HepG2 (cell line): Measurements from ENCODE around the gene RNF13. TPM values are rescaled to one million over a fixed set of nuclear protein-coding genes. Genes with fewer than 3 reads are reported as not detected.

Experiments used
- ATAC-seq: fragments of 200-7000 bp; cut with Tn5 transposase; 3 replicates; pipeline ENCODE4 v1.9.1; 2020; ENCODE audit warnings: mild to moderate bottlenecking, moderate library complexity
- BruUV-seq: library from RNA; stranded (reverse); fragments of 400-500 nt; replicated peaks from 2 replicates; lab custom pipeline; 2021; lab: Mats Ljungman, UMichigan
- CTCF ChIA-PET: fragments of 300-600 bp; formaldehyde crosslinking; extraction: SDS; loops from one replicate; lab custom pipeline; 2021; ENCODE audit warnings: low total read pairs, inconsistent platforms, low intra/inter-chr PET ratio; lab: Yijun Ruan, JAX
- POLR2A ChIA-PET: fragments of 350-600 bp; sonication (Branson Sonifier 250); formaldehyde crosslinking; loops from one replicate; lab custom pipeline; 2020; ENCODE audit warnings: antibody characterized with exemption, inconsistent platforms; lab: Yijun Ruan, JAX
- DNase-seq: peaks from one replicate; pipeline ENCODE4 v3.0.0-alpha.2; 2015; ENCODE audit warnings: low spot score
- FAIRE-seq: peaks from 3 replicates; lab custom pipeline; 2011; peaks lifted over from hg19 to GRCh38; lab: Jason Lieb, UNC
- H2AFZ ChIP-seq: one replicate; pipeline ENCODE4 v1.6.1; 2011; ENCODE audit warnings: low read length, inconsistent platforms
- H3K27ac ChIP-seq: fragments of 300-600 bp; 3 replicates; pipeline ENCODE4 v1.8.0; 2011; ENCODE audit warnings: mixed run types, mild to moderate bottlenecking, mixed read lengths, low read length, inconsistent platforms; ENCODE audit not compliant: insufficient read depth; ENCODE audit errors: extremely low read length
- H3K27me3 ChIP-seq, 2 experiments: fragments of 200-600 bp in 1 of 2; 2 replicates in 1 of 2; 3 replicates in 1 of 2; pipeline versions ENCODE4 v1.6.0 to v1.8.0; 2011; ENCODE audit warnings: low read length in 2 of 2, mild to moderate bottlenecking in 2 of 2, moderate library complexity in 2 of 2, inconsistent platforms in 1 of 2; ENCODE audit not compliant: insufficient read depth in 2 of 2, control insufficient read depth in 1 of 2
- H3K36me3 ChIP-seq, 2 experiments: fragments of 200-600 bp in 1 of 2; replicated peaks in 1 of 2; 2 replicates in 1 of 2; 3 replicates in 1 of 2; pipeline versions ENCODE4 v1.5.1 to v1.8.0; 2011; ENCODE audit warnings: low read length in 2 of 2, inconsistent platforms in 1 of 2; ENCODE audit not compliant: insufficient read depth in 2 of 2, control insufficient read depth in 1 of 2
- H3K4me1 ChIP-seq: 2 replicates; pipeline ENCODE4 v1.5.1; 2012; ENCODE audit warnings: low read length, inconsistent platforms; ENCODE audit not compliant: insufficient read depth
- H3K4me2 ChIP-seq: 2 replicates; pipeline ENCODE4 v1.6.0; 2011; ENCODE audit warnings: low read depth, low read length, inconsistent platforms
- H3K4me3 ChIP-seq, 3 experiments: fragments of 200-600 bp in 1 of 3; sonication (generic), shearing (Covaris generic) in 1 of 3; replicated peaks in 1 of 3; 2 replicates each; pipeline ENCODE4 v1.5.1; 2011 to 2016; ENCODE audit warnings: low read length in 3 of 3, inconsistent platforms in 2 of 3, low read depth in 2 of 3, mild to moderate bottlenecking in 2 of 3, control low read depth in 1 of 3, mixed read lengths in 1 of 3; ENCODE audit not compliant: insufficient read depth in 1 of 3
- H3K79me2 ChIP-seq: one replicate; pipeline ENCODE4 v1.6.1; 2011; ENCODE audit warnings: low read length, inconsistent platforms; ENCODE audit not compliant: insufficient read depth
- H3K9ac ChIP-seq: 2 replicates; pipeline ENCODE4 v1.6.0; 2011; ENCODE audit warnings: mild to moderate bottlenecking, low read depth, low read length, inconsistent platforms; ENCODE audit not compliant: insufficient read depth
- H3K9me3 ChIP-seq: 2 replicates; pipeline ENCODE4 v1.5.1; 2012; ENCODE audit warnings: mild to moderate bottlenecking, low read length
- H4K20me1 ChIP-seq: 2 replicates; pipeline ENCODE4 v1.6.0; 2011; ENCODE audit warnings: inconsistent platforms, mild to moderate bottlenecking, low read length, moderate library complexity; ENCODE audit not compliant: insufficient read depth
- CCAR2 ChIP-seq: fragments of 200-400 bp; formaldehyde crosslinking; optimal IDR thresholded peaks from 2 replicates; pipeline ENCODE3; 2018; ENCODE audit warnings: low read depth, mild to moderate bottlenecking, low read length, moderate library complexity
- GTF3A ChIP-seq: sonication (generic); formaldehyde crosslinking; conservative IDR thresholded peaks from 2 replicates; pipeline ENCODE4 v1.4.0; 2020; ENCODE audit warnings: mild to moderate bottlenecking, missing genetic modification reagents
- KDM3A ChIP-seq: IDR thresholded peaks from 2 replicates; pipeline ENCODE4 v1.6.1; 2018; ENCODE audit warnings: low read depth, missing compliant biosample characterization
- MBD4 ChIP-seq: IDR thresholded peaks from 2 replicates; pipeline ENCODE4 v1.6.1; 2012; ENCODE audit warnings: low read length, inconsistent platforms, borderline replicate concordance
- SMAD3 ChIP-seq: sonication (generic); formaldehyde crosslinking; IDR thresholded peaks from 2 replicates; pipeline ENCODE4 v1.4.0; 2020; ENCODE audit warnings: missing genetic modification reagents
- ZC3H4 ChIP-seq: sonication (generic); formaldehyde crosslinking; IDR thresholded peaks from 2 replicates; pipeline ENCODE4 v1.4.0; 2020; ENCODE audit warnings: missing genetic modification reagents, borderline replicate concordance
- ZNF510 ChIP-seq: sonication (generic); formaldehyde crosslinking; IDR thresholded peaks from 2 replicates; pipeline ENCODE4 v1.4.0; 2020; ENCODE audit warnings: low read depth, mild to moderate bottlenecking, missing genetic modification reagents
- ZZZ3 ChIP-seq: sonication (generic); formaldehyde crosslinking; IDR thresholded peaks from 2 replicates; pipeline ENCODE4 v1.4.0; 2020; ENCODE audit warnings: missing genetic modification reagents, mild to moderate bottlenecking, borderline replicate concordance
- WGBS: methylation state at CpG from one replicate; pipeline ENCODE4 v1.1.6; 2017; ENCODE audit warnings: low lambda C conversion rate; 5-methylcytosine and 5-hydroxymethylcytosine counted together
- in situ Hi-C: cut with HindIII; loops from 2 replicates; pipeline ENCODE4 v1.10.0; 2017; ENCODE audit warnings: low pct_unique_long_range_greater_than_20kb; ENCODE audit not compliant: extremely low pct_ligation_motif_present
- intact Hi-C: fragments of 100-400 bp; cut with micrococcal nuclease; formaldehyde crosslinking; loops from one replicate; pipeline ENCODE4 v1.10.0; 2022; ENCODE audit not compliant: unreplicated experiment
- polyA plus RNA-seq, 8 experiments: library from polyadenylated mRNA; depleted of rRNA in 3 of 8; stranded (reverse) in 7 of 8; unstranded in 1 of 8; fragments of >200 nt; fragmentation: Illumina TruSeq in 4 of 8; extraction: Trizol in 4 of 8; gene quantifications; 2 replicates each; pipeline versions ENCODE4 v1.2.1 to v1.2.3, GENCODE V29; 2011 to 2016; ENCODE audit warnings: low read depth in 4 of 8, missing spikeins in 1 of 8, mixed read lengths in 1 of 8; ENCODE audit not compliant: insufficient read depth in 1 of 8
- total RNA-seq, 5 experiments: library from RNA; depleted of rRNA; stranded (reverse); fragments of >200 nt; fragmentation: Illumina TruSeq; extraction: Trizol; gene quantifications; 2 replicates each; pipeline ENCODE4 v1.2.3, GENCODE V29; 2016; ENCODE audit warnings: low read depth in 1 of 5
- TF ChIP-seq, protein P1 (sequence below): sonication (generic); formaldehyde crosslinking; IDR thresholded peaks from 2 replicates; pipeline ENCODE4 v1.9.0; 2021; ENCODE audit warnings: missing genetic modification reagents, borderline replicate concordance
- TF ChIP-seq, protein P2 (sequence below): sonication (generic); formaldehyde crosslinking; IDR thresholded peaks from 2 replicates; pipeline ENCODE4 v1.5.0; 2020; ENCODE audit warnings: mild to moderate bottlenecking, missing genetic modification reagents
- TF ChIP-seq, protein P3 (sequence below): sonication (generic); formaldehyde crosslinking; IDR thresholded peaks from 2 replicates; pipeline ENCODE4 v1.5.1; 2020; ENCODE audit warnings: missing genetic modification reagents, mild to moderate bottlenecking, borderline replicate concordance

Gene RNF13
- total and polyA plus RNA-seq, 2 of the 13 experiments (the other 11 are each of a cell fraction or from before 2014, with no cell fraction given): 39.8 to 46.0 TPM

DNA sequence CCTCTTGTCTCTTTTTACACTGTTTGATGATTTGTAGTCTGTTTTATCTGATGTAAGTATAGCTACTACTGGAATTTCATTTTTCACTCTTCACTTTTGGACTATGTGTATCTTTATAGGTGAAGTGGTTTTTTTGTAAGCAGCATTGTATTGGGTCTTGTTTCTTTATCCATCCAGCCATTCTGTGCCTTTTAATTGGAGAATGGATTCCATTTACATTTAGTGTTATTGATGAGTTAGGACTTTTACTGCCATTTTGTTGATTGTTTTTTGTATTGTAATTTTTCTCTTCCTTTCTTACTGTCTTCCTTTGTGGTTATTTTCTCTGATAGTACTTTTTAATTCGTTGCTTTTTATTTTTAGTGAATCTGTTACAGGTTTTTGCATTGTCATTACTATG lies 54.5 kb downstream of the RNF13 start:
- intact Hi-C loops: no loop called here

More for the DNA sequence above, 54.5 kb downstream of the RNF13 start:
- H3K27me3 ChIP-seq: no peaks in the 10 kb centered on the region
- H3K27ac ChIP-seq: no peak overlapping the region
- H3K4me1 ChIP-seq: no peaks in the 10 kb centered on the region
- FAIRE-seq (no peak), DNase-seq (no peak), ATAC-seq (no peak)
- in situ Hi-C loops: no loop called here
- 88% methylated on average over 1 of the region's 1 CpG for WGBS
- POLR2A ChIA-PET: no interaction called here
- CTCF ChIA-PET: no interaction called here
- no peak overlapping the region for H3K9ac ChIP-seq
- H3K79me2 ChIP-seq: peaks cover 3% of the 10 kb centered on the region
- H3K4me3 ChIP-seq: no peak overlapping the region
- H2AFZ ChIP-seq: no peak overlapping the region
- H3K9me3 ChIP-seq: no peaks in the 10 kb centered on the region; the same call in 1 of the 2 replicates
- no peak overlapping the region for H3K4me2 ChIP-seq
- no TSS peak for BruUV-seq
- H4K20me1 ChIP-seq: no peaks in the 10 kb centered on the region
- H3K36me3 ChIP-seq: peaks cover 0 to 6% of the 10 kb centered on the region in 2 experiments; a peak in 1 of 5 replicates
- TF ChIP-seq KDM3A (CRISPR knock-in tag) (no peak), ZC3H4 (no peak), GTF3A (no peak), ZZZ3 (CRISPR knock-in tag) (no peak), ZNF510 (CRISPR knock-in tag) (no peak), SMAD3 (CRISPR knock-in tag) (no peak), MBD4 (no peak), CCAR2 (no peak)
- TF ChIP-seq, protein P1, sequence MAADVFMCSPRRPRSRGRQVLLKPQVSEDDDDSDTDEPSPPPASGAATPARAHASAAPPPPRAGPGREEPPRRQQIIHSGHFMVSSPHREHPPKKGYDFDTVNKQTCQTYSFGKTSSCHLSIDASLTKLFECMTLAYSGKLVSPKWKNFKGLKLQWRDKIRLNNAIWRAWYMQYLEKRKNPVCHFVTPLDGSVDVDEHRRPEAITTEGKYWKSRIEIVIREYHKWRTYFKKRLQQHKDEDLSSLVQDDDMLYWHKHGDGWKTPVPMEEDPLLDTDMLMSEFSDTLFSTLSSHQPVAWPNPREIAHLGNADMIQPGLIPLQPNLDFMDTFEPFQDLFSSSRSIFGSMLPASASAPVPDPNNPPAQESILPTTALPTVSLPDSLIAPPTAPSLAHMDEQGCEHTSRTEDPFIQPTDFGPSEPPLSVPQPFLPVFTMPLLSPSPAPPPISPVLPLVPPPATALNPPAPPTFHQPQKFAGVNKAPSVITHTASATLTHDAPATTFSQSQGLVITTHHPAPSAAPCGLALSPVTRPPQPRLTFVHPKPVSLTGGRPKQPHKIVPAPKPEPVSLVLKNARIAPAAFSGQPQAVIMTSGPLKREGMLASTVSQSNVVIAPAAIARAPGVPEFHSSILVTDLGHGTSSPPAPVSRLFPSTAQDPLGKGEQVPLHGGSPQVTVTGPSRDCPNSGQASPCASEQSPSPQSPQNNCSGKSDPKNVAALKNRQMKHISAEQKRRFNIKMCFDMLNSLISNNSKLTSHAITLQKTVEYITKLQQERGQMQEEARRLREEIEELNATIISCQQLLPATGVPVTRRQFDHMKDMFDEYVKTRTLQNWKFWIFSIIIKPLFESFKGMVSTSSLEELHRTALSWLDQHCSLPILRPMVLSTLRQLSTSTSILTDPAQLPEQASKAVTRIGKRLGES (CRISPR knock-in tag): no peak
- TF ChIP-seq, protein P2, sequence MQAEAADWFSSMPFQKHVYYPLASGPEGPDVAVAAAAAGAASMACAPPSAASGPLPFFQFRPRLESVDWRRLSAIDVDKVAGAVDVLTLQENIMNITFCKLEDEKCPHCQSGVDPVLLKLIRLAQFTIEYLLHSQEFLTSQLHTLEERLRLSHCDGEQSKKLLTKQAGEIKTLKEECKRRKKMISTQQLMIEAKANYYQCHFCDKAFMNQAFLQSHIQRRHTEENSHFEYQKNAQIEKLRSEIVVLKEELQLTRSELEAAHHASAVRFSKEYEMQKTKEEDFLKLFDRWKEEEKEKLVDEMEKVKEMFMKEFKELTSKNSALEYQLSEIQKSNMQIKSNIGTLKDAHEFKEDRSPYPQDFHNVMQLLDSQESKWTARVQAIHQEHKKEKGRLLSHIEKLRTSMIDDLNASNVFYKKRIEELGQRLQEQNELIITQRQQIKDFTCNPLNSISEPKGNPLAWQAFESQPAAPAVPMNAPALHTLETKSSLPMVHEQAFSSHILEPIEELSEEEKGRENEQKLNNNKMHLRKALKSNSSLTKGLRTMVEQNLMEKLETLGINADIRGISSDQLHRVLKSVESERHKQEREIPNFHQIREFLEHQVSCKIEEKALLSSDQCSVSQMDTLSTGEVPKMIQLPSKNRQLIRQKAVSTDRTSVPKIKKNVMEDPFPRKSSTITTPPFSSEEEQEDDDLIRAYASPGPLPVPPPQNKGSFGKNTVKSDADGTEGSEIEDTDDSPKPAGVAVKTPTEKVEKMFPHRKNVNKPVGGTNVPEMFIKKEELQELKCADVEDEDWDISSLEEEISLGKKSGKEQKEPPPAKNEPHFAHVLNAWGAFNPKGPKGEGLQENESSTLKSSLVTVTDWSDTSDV (CRISPR knock-in tag): no peak
- TF ChIP-seq, protein P3, sequence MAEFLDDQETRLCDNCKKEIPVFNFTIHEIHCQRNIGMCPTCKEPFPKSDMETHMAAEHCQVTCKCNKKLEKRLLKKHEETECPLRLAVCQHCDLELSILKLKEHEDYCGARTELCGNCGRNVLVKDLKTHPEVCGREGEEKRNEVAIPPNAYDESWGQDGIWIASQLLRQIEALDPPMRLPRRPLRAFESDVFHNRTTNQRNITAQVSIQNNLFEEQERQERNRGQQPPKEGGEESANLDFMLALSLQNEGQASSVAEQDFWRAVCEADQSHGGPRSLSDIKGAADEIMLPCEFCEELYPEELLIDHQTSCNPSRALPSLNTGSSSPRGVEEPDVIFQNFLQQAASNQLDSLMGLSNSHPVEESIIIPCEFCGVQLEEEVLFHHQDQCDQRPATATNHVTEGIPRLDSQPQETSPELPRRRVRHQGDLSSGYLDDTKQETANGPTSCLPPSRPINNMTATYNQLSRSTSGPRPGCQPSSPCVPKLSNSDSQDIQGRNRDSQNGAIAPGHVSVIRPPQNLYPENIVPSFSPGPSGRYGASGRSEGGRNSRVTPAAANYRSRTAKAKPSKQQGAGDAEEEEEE (CRISPR knock-in tag): no peak
